Calu3 (cell line): ENCODE data around the gene AMBRA1. TPM values are rescaled to one million over a fixed set of nuclear protein-coding genes. Genes with fewer than 3 reads are reported as not detected.

Source experiments
- BruUV-seq: library from RNA; stranded (reverse); fragments of 400-500 nt; replicated peaks from 2 replicates; lab custom pipeline; 2021; lab: Mats Ljungman, UMichigan
- CTCF ChIA-PET: fragments of 300-600 bp; sonication (Branson Sonifier 250); formaldehyde crosslinking; loops from one replicate; lab custom pipeline; 2022; ENCODE audit warnings: antibody characterized with exemption; lab: Charles Lee
- DNase-seq: peaks from one replicate; pipeline ENCODE4 v3.0.0; 2022
- H3K27ac Mint-ChIP-seq: one replicate; pipeline ENCODE4 v1.8.0; 2022; ENCODE audit warnings: mixed read lengths; ENCODE audit not compliant: unreplicated experiment
- H3K27me3 Mint-ChIP-seq: one replicate; pipeline ENCODE4 v1.8.0; 2022; ENCODE audit warnings: mixed read lengths; ENCODE audit not compliant: unreplicated experiment
- H3K36me3 Mint-ChIP-seq: one replicate; pipeline ENCODE4 v1.8.0; 2022; ENCODE audit warnings: mild to moderate bottlenecking, moderate library complexity, mixed read lengths; ENCODE audit not compliant: insufficient read depth, unreplicated experiment
- H3K4me1 Mint-ChIP-seq: one replicate; pipeline ENCODE4 v1.8.0; 2022; ENCODE audit warnings: mild to moderate bottlenecking, low read depth, mixed read lengths; ENCODE audit not compliant: unreplicated experiment
- H3K4me3 Mint-ChIP-seq: one replicate; pipeline ENCODE4 v1.8.0; 2022; ENCODE audit warnings: mild to moderate bottlenecking, low read depth, moderate library complexity, mixed read lengths; ENCODE audit not compliant: unreplicated experiment
- H3K9me3 Mint-ChIP-seq: one replicate; pipeline ENCODE4 v1.8.0; 2022; ENCODE audit warnings: low read depth, mixed read lengths; ENCODE audit not compliant: unreplicated experiment
- CTCF ChIP-seq: fragments of 200-600 bp; IDR thresholded peaks from one replicate; pipeline ENCODE4 v1.8.0; 2022; ENCODE audit warnings: antibody characterized with exemption; ENCODE audit not compliant: unreplicated experiment
- intact Hi-C: fragments of 100-400 bp; cut with micrococcal nuclease; formaldehyde crosslinking; loops from one replicate; pipeline ENCODE4 v1.10.0; 2022; ENCODE audit not compliant: unreplicated experiment
- total RNA-seq: library from RNA; stranded (reverse); gene quantifications from 2 replicates; pipeline ENCODE4 v1.2.3, GENCODE V29; 2022

Gene AMBRA1
- total RNA-seq, 1 experiment from 2014 or later = 35.0 TPM

- DNase-seq = peak; percentile 49
- Mint-ChIP-seq H3K9me3 (no peaks in the 10 kb centered on the region), H3K4me1 (peaks cover 33% of the 10 kb centered on the region), H3K27ac (peak overlapping the region; percentile 86), H3K4me3 (peak overlapping the region; percentile 48), H3K36me3 (peaks cover 18% of the 10 kb centered on the region), H3K27me3 (no peaks in the 10 kb centered on the region)
- no TSS peak for BruUV-seq
- CTCF ChIA-PET = interaction anchor here (0.5 to 1.8 kb wide), 4 partner anchors 40 to 1414 kb away, joined by 4 to 6 read pairs (median 4); partner anchors contain the start of genes AMBRA1 and CHRM4
- TF ChIP-seq CTCF = no peak
- intact Hi-C loops = loop anchor here (2.0 kb wide), 1 partner anchor 37 kb away; no protein-coding TSS in a partner anchor
Observed at GRCh38 chr11:46553814-46554212, 40.0 kb downstream of the AMBRA1 start.

- CTCF ChIA-PET = interaction anchor here (0.6 kb wide), 1 partner anchor 1095 kb away, joined by 3 read pairs; no protein-coding TSS in a partner anchor
- no TSS peak for BruUV-seq
- H3K27me3 Mint-ChIP-seq = no peaks in the 10 kb centered on the region
- DNase-seq = no peak
- H3K4me3 Mint-ChIP-seq = no peak overlapping the region
- intact Hi-C loops = no loop called here
- H3K27ac Mint-ChIP-seq = no peak overlapping the region
- peaks cover 19% of the 10 kb centered on the region for H3K36me3 Mint-ChIP-seq
- TF ChIP-seq CTCF = no peak
- H3K4me1 Mint-ChIP-seq = peaks cover 22% of the 10 kb centered on the region
- H3K9me3 Mint-ChIP-seq = no peaks in the 10 kb centered on the region
Observed at GRCh38 chr11:46551261-46551660, 42.6 kb downstream of the AMBRA1 start.

DNA sequence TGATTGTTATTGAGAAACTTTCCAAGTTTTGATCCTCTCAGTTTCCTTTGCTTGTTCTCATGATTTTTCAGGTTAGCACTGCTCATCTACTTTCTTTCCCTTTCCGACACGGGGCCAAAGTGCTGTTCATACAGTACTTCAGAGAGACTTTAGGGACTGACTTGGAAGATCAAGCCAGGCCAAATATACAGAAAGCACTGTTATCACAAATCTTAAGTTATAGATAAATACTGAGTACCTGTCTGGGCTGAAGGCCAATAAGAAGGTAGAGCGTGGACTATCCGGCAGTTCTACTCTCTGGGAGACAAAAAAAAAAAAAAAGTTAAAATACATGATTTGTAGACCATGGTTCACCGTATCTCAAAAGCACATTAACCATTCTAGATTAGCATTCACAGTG, 46.2 kb downstream of the AMBRA1 start:
- no peak for TF ChIP-seq CTCF
- no peaks in the 10 kb centered on the region for H3K27me3 Mint-ChIP-seq
- BruUV-seq = no TSS peak
- intact Hi-C loops = no loop called here
- H3K9me3 Mint-ChIP-seq = no peaks in the 10 kb centered on the region
- H3K36me3 Mint-ChIP-seq = peaks cover 22% of the 10 kb centered on the region
- DNase-seq = no peak
- H3K4me1 Mint-ChIP-seq = peaks cover 4% of the 10 kb centered on the region
- H3K27ac Mint-ChIP-seq = no peak overlapping the region
- CTCF ChIA-PET = interaction anchor here (1.2 kb wide), 1 partner anchor 11 kb away, joined by 3 read pairs; no protein-coding TSS in a partner anchor
- H3K4me3 Mint-ChIP-seq = no peak overlapping the region

DNA sequence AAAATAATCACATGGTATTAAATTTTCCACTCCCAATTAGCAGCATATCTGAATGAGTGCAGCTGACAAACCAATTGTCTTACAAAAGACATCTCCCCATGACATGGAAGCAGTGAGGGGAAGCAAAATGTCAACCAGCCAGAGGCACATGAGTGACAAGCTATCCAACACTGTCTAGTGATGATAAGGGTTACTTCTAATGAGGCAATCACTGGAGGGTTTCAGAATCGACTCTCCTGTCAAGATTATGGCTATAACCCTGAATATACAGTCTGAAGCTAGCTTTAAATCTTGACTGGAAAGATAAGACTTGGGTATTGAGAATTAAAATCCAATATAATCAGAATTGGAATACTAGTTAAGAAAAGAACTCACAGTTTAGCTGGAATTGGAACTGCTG, 50.3 kb downstream of the AMBRA1 start:
- CTCF ChIA-PET = interaction anchor here (0.7 kb wide), 1 partner anchor 17 kb away, joined by 3 read pairs; no protein-coding TSS in a partner anchor
- intact Hi-C loops = no loop called here

More for the DNA sequence above, 50.3 kb downstream of the AMBRA1 start:
- Mint-ChIP-seq H3K9me3 (no peaks in the 10 kb centered on the region), H3K36me3 (peaks cover 35% of the 10 kb centered on the region), H3K4me3 (no peak overlapping the region), H3K4me1 (peaks cover 15% of the 10 kb centered on the region), H3K27ac (no peak overlapping the region), H3K27me3 (no peaks in the 10 kb centered on the region)
- TF ChIP-seq CTCF = no peak
- BruUV-seq = no TSS peak
- DNase-seq = no peak
